K562 (cell line): ENCODE data around the gene ABHD16A. TPM values are rescaled to one million over a fixed set of nuclear protein-coding genes. Genes with fewer than 3 reads are reported as not detected.
A peak's percentile ranks its signal among the peaks of the same experiment; 100 is the strongest.

Experiments used
- CTCF ChIP-seq, 3 experiments: IDR thresholded peaks in 2 of 3; conservative IDR thresholded peaks in 1 of 3; 2 replicates each; pipeline ENCODE4 v1.5.1; 2011 to 2012; ENCODE audit warnings: low read length in 3 of 3, mild to moderate bottlenecking in 3 of 3, control low read depth in 2 of 3, improper control_type of control experiment in 1 of 3, inconsistent platforms in 1 of 3, low read depth in 1 of 3, mixed read lengths in 1 of 3, moderate library complexity in 1 of 3; ENCODE audit not compliant: insufficient read depth in 2 of 3
- FOXJ3 ChIP-seq: sonication (generic); formaldehyde crosslinking; IDR thresholded peaks from 2 replicates; pipeline ENCODE4 v1.4.0; 2020; ENCODE audit warnings: mild to moderate bottlenecking, missing genetic modification reagents
- FOXM1 ChIP-seq, 2 experiments: fragments of 450-650 bp in 1 of 2; sonication (generic) in 1 of 2; formaldehyde crosslinking in 1 of 2; IDR thresholded peaks; 2 replicates each; pipeline versions ENCODE4 v1.6.1 to v1.9.0; 2017 to 2022; ENCODE audit warnings: low read depth in 2 of 2, mild to moderate bottlenecking in 2 of 2, missing genetic modification reagents in 1 of 2, moderate library complexity in 1 of 2
- HNRNPUL1 ChIP-seq: fragments of 200-400 bp; formaldehyde crosslinking; IDR thresholded peaks from 2 replicates; pipeline ENCODE4 v1.6.1; 2017; ENCODE audit warnings: low read length
- RFX5 ChIP-seq: IDR thresholded peaks from 2 replicates; pipeline ENCODE4 v1.6.1; 2011; ENCODE audit warnings: low read depth, mild to moderate bottlenecking, improper control_type of control experiment, low read length
- SRF ChIP-seq, 2 experiments: fragments of 250-450, 450-650 bp in 1 of 2; sonication (Bioruptor Pico) in 1 of 2; sonication (generic) in 1 of 2; formaldehyde crosslinking; IDR thresholded peaks; 2 replicates each; pipeline versions ENCODE4 v1.5.0 to v1.5.1; 2020 to 2022; ENCODE audit warnings: mild to moderate bottlenecking in 1 of 2, missing genetic modification reagents in 1 of 2
- TRIM28 ChIP-seq: fragments of 450-650 bp; IDR thresholded peaks from 2 replicates; pipeline ENCODE4 v1.6.1; 2017
- ZBTB40 ChIP-seq, 2 experiments: fragments of 450-650 bp in 1 of 2; sonication (generic) in 1 of 2; formaldehyde crosslinking in 1 of 2; IDR thresholded peaks; 2 replicates each; pipeline versions ENCODE4 v1.7.1 to v1.9.0; 2016 to 2022; ENCODE audit warnings: inconsistent platforms in 1 of 2, mild to moderate bottlenecking in 1 of 2, missing genetic modification reagents in 1 of 2
- ZNF384 ChIP-seq: IDR thresholded peaks from 2 replicates; pipeline ENCODE4 v1.6.1; 2012; ENCODE audit warnings: low read depth, low read length, improper control_type of control experiment
- polyA plus RNA-seq, 8 experiments: library from polyadenylated mRNA; depleted of rRNA in 4 of 8; stranded (reverse) in 5 of 8; unstranded in 3 of 8; fragments of >200 nt; fragmentation: Nextera tagmentation in 2 of 8; fragmentation: Illumina TruSeq in 1 of 8; extraction: Ambion mirVana in 2 of 8; extraction: Trizol in 1 of 8; gene quantifications; 2 replicates each; pipeline versions ENCODE4 v1.2.1 to v1.2.3, GENCODE V29; 2011 to 2014; ENCODE audit warnings: inconsistent platforms in 1 of 8, missing spikeins in 1 of 8
- total RNA-seq, 7 experiments: library from RNA; depleted of rRNA in 6 of 7; stranded (reverse); fragments of >200 nt in 6 of 7; fragmentation: Illumina TruSeq in 2 of 7; extraction: Trizol in 2 of 7; gene quantifications; 2 replicates each; pipeline versions ENCODE4 v1.2.1 to v1.2.3, GENCODE V29; 2011 to 2021; ENCODE audit warnings: low replicate concordance in 1 of 7
- TF ChIP-seq, protein P1 (sequence below): fragments of 250-450 bp; sonication (Bioruptor Pico); IDR thresholded peaks from 2 replicates; pipeline ENCODE4 v1.8.0; 2022; ENCODE audit warnings: inconsistent platforms

The ABHD16A gene
- total and polyA plus RNA-seq, 9 of the 15 experiments (the other 6 are each of a cell fraction or from before 2014, with no cell fraction given), result 25.8 to 120 (median 81.6) TPM

- no peak for TF ChIP-seq FOXM1 (IDR thresholded peaks at IDR 0.05; ENCODE audit: low read depth)
- TF ChIP-seq FOXM1 (CRISPR knock-in tag; IDR thresholded peaks at IDR 0.05; ENCODE audit: low read depth), result 0 out of 2 replicates have a peak, but pooled peaks have one; percentile 6
- TF ChIP-seq FOXJ3 (CRISPR knock-in tag), result no peak; the same call in 1 of the 2 replicates
- no peak for TF ChIP-seq ZNF384
- no peak for TF ChIP-seq SRF (CRISPR knock-in tag; IDR thresholded peaks at IDR 0.05)
- 0 out of 2 replicates have a peak, but pooled peaks have one; percentile 58 for TF ChIP-seq ZBTB40 (IDR thresholded peaks at IDR 0.05)
- TF ChIP-seq ZBTB40 (CRISPR knock-in tag; IDR thresholded peaks at IDR 0.05), result no peak
- TF ChIP-seq TRIM28, result no peak
- TF ChIP-seq HNRNPUL1, result no peak
- TF ChIP-seq RFX5, result no peak
- TF ChIP-seq, protein P1, sequence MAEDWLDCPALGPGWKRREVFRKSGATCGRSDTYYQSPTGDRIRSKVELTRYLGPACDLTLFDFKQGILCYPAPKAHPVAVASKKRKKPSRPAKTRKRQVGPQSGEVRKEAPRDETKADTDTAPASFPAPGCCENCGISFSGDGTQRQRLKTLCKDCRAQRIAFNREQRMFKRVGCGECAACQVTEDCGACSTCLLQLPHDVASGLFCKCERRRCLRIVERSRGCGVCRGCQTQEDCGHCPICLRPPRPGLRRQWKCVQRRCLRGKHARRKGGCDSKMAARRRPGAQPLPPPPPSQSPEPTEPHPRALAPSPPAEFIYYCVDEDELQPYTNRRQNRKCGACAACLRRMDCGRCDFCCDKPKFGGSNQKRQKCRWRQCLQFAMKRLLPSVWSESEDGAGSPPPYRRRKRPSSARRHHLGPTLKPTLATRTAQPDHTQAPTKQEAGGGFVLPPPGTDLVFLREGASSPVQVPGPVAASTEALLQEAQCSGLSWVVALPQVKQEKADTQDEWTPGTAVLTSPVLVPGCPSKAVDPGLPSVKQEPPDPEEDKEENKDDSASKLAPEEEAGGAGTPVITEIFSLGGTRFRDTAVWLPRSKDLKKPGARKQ (CRISPR knock-in tag), result no peak
- TF ChIP-seq CTCF (IDR thresholded peaks at IDR 0.05 in 2 of 3, conservative IDR thresholded peaks at IDR 0.05 in 1 of 3; ENCODE audit: insufficient read depth in 2 of 3, low read depth in 1 of 3, low read length in 3 of 3), result no peak
Observed at GRCh38 chr6:31725502-31726350, 22.6 kb upstream of the ABHD16A start (continued).
